HG02610 (cell line): ENCODE data around the gene RPTOR.
"Not testable (repeated sequence)": the region's sequence is repeated elsewhere in the genome, so short reads cannot be mapped to it uniquely, and the experiment has no call there.

Experiments used
- ATAC-seq: cut with Tn5 transposase; IDR thresholded peaks from one replicate; pipeline ENCODE4 v1.9.1; 2021; ENCODE audit warnings: mild to moderate bottlenecking, moderate library complexity; ENCODE audit not compliant: unreplicated experiment

The RPTOR gene

GRCh38 chr17:80513892-80514291 is 30.7 kb upstream of the RPTOR start:
- no peak for ATAC-seq

- no peak for ATAC-seq
These were observed 28.3 kb upstream of the RPTOR start for GRCh38 chr17:80516171-80516932.

- ATAC-seq = no peak
These were observed 27.0 kb upstream of the RPTOR start for GRCh38 chr17:80517641-80518040.

GRCh38 chr17:80518392-80518791 is 26.2 kb upstream of the RPTOR start:
- ATAC-seq = no peak

- ATAC-seq = no peak
These were observed 25.4 kb upstream of the RPTOR start for GRCh38 chr17:80519091-80519781.

- no peak for ATAC-seq
These were observed 23.7 kb upstream of the RPTOR start for GRCh38 chr17:80520810-80521455.

- ATAC-seq = no peak
These were observed 21.4 kb upstream of the RPTOR start for GRCh38 chr17:80523054-80523744.

GRCh38 chr17:80523956-80524712 is 20.5 kb upstream of the RPTOR start:
- ATAC-seq = no peak

GRCh38 chr17:80526116-80526910 is 18.3 kb upstream of the RPTOR start:
- no peak for ATAC-seq

GRCh38 chr17:80527016-80527645 is 17.5 kb upstream of the RPTOR start:
- no peak for ATAC-seq

- ATAC-seq = no peak
These were observed 16.1 kb upstream of the RPTOR start for GRCh38 chr17:80528536-80528935.

- ATAC-seq = no peak
These were observed 15.3 kb upstream of the RPTOR start for GRCh38 chr17:80529104-80529903.

GRCh38 chr17:80529904-80530292 is 14.7 kb upstream of the RPTOR start:
- no peak for ATAC-seq

GRCh38 chr17:80531400-80531799 is 13.2 kb upstream of the RPTOR start:
- ATAC-seq = no peak

GRCh38 chr17:80537386-80537785 is 7.3 kb upstream of the RPTOR start:
- not testable (repeated sequence) for ATAC-seq

- ATAC-seq = no peak
These were observed 6.2 kb upstream of the RPTOR start for GRCh38 chr17:80538484-80538883.

- ATAC-seq = no peak
These were observed 5.5 kb upstream of the RPTOR start for GRCh38 chr17:80539022-80539641.

GRCh38 chr17:80545499-80545826 is 825 bp downstream of the RPTOR start:
- no peak for ATAC-seq
